Endothelial cell of umbilical vein (primary cell): ENCODE results near the gene PTPRD. TPM values are rescaled to one million over a fixed set of nuclear protein-coding genes. Genes with fewer than 3 reads are reported as not detected.

Experiments used
- BruUV-seq: library from RNA; stranded (reverse); fragments of 400-500 nt; replicated peaks from 2 replicates; lab custom pipeline; 2021; lab: Mats Ljungman, UMichigan
- CTCF ChIA-PET: fragments of 300-600, 350-600 bp; sonication (Branson Sonifier 250); formaldehyde crosslinking; loops from one replicate; lab custom pipeline; 2021; ENCODE audit warnings: antibody characterized with exemption, inconsistent platforms; lab: Charles Lee
- POLR2A ChIA-PET: fragments of 300-600, 350-600 bp; sonication (Branson Sonifier 250); formaldehyde crosslinking; loops from one replicate; lab custom pipeline; 2021; ENCODE audit warnings: antibody characterized with exemption, inconsistent platforms; lab: Charles Lee
- DNase-seq: peaks from one replicate; pipeline ENCODE4 v3.0.0-alpha.2; 2011; ENCODE audit warnings: low read depth, low spot score
- FAIRE-seq: peaks from 2 replicates; lab custom pipeline; 2011; peaks lifted over from hg19 to GRCh38; lab: Jason Lieb, UNC
- H2AFZ ChIP-seq: 2 replicates; pipeline ENCODE4 v1.6.0; 2012; ENCODE audit warnings: low read depth, low read length, control low read depth, inconsistent platforms
- H3K27ac ChIP-seq: 2 replicates; pipeline ENCODE4 v1.5.1; 2011; ENCODE audit warnings: low read depth, mild to moderate bottlenecking, control low read depth, low read length, moderate library complexity; ENCODE audit not compliant: insufficient read depth
- H3K27me3 ChIP-seq, 2 experiments: 2 replicates each; pipeline versions ENCODE4 v1.6.0 to v1.6.1; 2011; ENCODE audit warnings: low read length in 2 of 2, mixed read lengths in 1 of 2; ENCODE audit not compliant: control insufficient read depth in 2 of 2, insufficient read depth in 2 of 2
- H3K36me3 ChIP-seq, 2 experiments: 2 replicates in 1 of 2; 3 replicates in 1 of 2; pipeline ENCODE4 v1.5.1; 2011; ENCODE audit warnings: low read length in 2 of 2, mild to moderate bottlenecking in 1 of 2, moderate library complexity in 1 of 2; ENCODE audit not compliant: control insufficient read depth in 2 of 2, insufficient read depth in 2 of 2; ENCODE audit errors: extremely low read depth in 1 of 2
- H3K4me1 ChIP-seq: 3 replicates; pipeline ENCODE4 v1.5.1; 2011; ENCODE audit warnings: mild to moderate bottlenecking, low read length; ENCODE audit not compliant: control insufficient read depth, insufficient read depth; ENCODE audit errors: extremely low read depth
- H3K4me2 ChIP-seq: 2 replicates; pipeline ENCODE4 v1.6.1; 2011; ENCODE audit warnings: low read length, control low read depth, mixed read lengths; ENCODE audit not compliant: insufficient read depth
- H3K4me3 ChIP-seq, 3 experiments: fragments of 200-600 bp in 1 of 3; sonication (generic), shearing (Covaris generic) in 1 of 3; replicated peaks in 1 of 3; 2 replicates each; pipeline ENCODE4 v1.5.1; 2011 to 2016; ENCODE audit warnings: control low read depth in 3 of 3, low read length in 3 of 3, mild to moderate bottlenecking in 2 of 3, inconsistent platforms in 1 of 3, low read depth in 1 of 3, moderate library complexity in 1 of 3; ENCODE audit not compliant: insufficient read depth in 1 of 3
- H3K79me2 ChIP-seq: 2 replicates; pipeline ENCODE4 v1.6.0; 2012; ENCODE audit warnings: low read length, inconsistent platforms; ENCODE audit not compliant: control insufficient read depth, insufficient read depth
- H3K9ac ChIP-seq: replicated peaks from 2 replicates; pipeline ENCODE3; 2011; ENCODE audit warnings: low read length, control low read depth; ENCODE audit not compliant: insufficient read depth; ENCODE audit errors: extremely low read depth
- H3K9me1 ChIP-seq: replicated peaks from 3 replicates; pipeline ENCODE4 v1.6.0; 2011; ENCODE audit warnings: mild to moderate bottlenecking, low read length; ENCODE audit not compliant: control insufficient read depth, insufficient read depth; ENCODE audit errors: extremely low read depth
- H3K9me3 ChIP-seq: replicated peaks from 2 replicates; pipeline ENCODE4 v1.5.1; 2012; ENCODE audit warnings: low read length, inconsistent platforms; ENCODE audit not compliant: control insufficient read depth, insufficient read depth
- H4K20me1 ChIP-seq: replicated peaks from 2 replicates; pipeline ENCODE3; 2011; ENCODE audit warnings: mild to moderate bottlenecking, low read length; ENCODE audit not compliant: control insufficient read depth, insufficient read depth; ENCODE audit errors: extremely low read depth
- EZH2 ChIP-seq: IDR thresholded peaks from 2 replicates; pipeline ENCODE4 v1.6.1; 2012; ENCODE audit warnings: borderline replicate concordance, low read depth, mild to moderate bottlenecking, moderate library complexity, low read length, inconsistent platforms; ENCODE audit not compliant: severe bottlenecking
- FOS ChIP-seq: IDR thresholded peaks from 2 replicates; pipeline ENCODE4 v1.6.1; 2011; ENCODE audit warnings: mild to moderate bottlenecking, low read length, moderate library complexity, borderline replicate concordance; ENCODE audit not compliant: insufficient read depth
- GATA2 ChIP-seq: IDR thresholded peaks from 2 replicates; pipeline ENCODE4 v1.7.0; 2011; ENCODE audit warnings: low read depth, mild to moderate bottlenecking, moderate library complexity, mixed read lengths, low read length; ENCODE audit not compliant: insufficient read length, insufficient read depth
- JUN ChIP-seq: IDR thresholded peaks from 2 replicates; pipeline ENCODE4 v1.6.1; 2011; ENCODE audit warnings: borderline replicate concordance, low read depth; ENCODE audit not compliant: insufficient read length, insufficient read depth
- MYC ChIP-seq: IDR thresholded peaks from one replicate; pipeline ENCODE4 v1.6.1; 2011; ENCODE audit warnings: mild to moderate bottlenecking, low read depth, low read length
- POLR2A ChIP-seq: IDR thresholded peaks from 2 replicates; pipeline ENCODE4 v1.6.1; 2012; ENCODE audit warnings: low read depth, mild to moderate bottlenecking, control low read depth, low read length
- POLR2AphosphoS5 ChIP-seq: IDR thresholded peaks from 2 replicates; pipeline ENCODE4 v1.6.1; 2012; ENCODE audit warnings: low read depth, mild to moderate bottlenecking, control low read depth, low read length, moderate library complexity; ENCODE audit not compliant: insufficient read depth
- dilution Hi-C: fragments of 300-500 bp; cut with MboI; formaldehyde crosslinking; loops from one replicate; pipeline ENCODE4 v1.15.0; 2019; ENCODE audit warnings: low sequenced_read_pairs; ENCODE audit not compliant: extremely low pct_ligation_motif_present
- intact Hi-C: fragments of 100-400 bp; cut with micrococcal nuclease; formaldehyde crosslinking; loops from one replicate; pipeline ENCODE4 v1.10.0; 2022
- polyA plus RNA-seq, 4 experiments: library from polyadenylated mRNA; depleted of rRNA in 3 of 4; stranded (reverse) in 3 of 4; unstranded in 1 of 4; fragments of >200 nt; gene quantifications; 2 replicates each; pipeline versions ENCODE4 v1.2.1 to v1.2.3, GENCODE V29; 2011 to 2012; ENCODE audit warnings: missing spikeins in 1 of 4
- total RNA-seq: library from RNA; stranded (reverse); gene quantifications from 2 replicates; pipeline ENCODE4 v1.2.3, GENCODE V29; 2021
- TF ChIP-seq, protein P1 (sequence below), 2 donors: IDR thresholded peaks; 1 replicate in 1 of 2; 2 replicates in 1 of 2; pipeline ENCODE4 v1.5.1; 2011; ENCODE audit warnings: low read length in 2 of 2, mild to moderate bottlenecking in 2 of 2, moderate library complexity in 2 of 2, control low read depth in 1 of 2, inconsistent platforms in 1 of 2, low read depth in 1 of 2; ENCODE audit not compliant: insufficient read depth in 1 of 2; ENCODE audit errors: extremely low read depth in 1 of 2
- TF ChIP-seq, protein P2 (sequence below): IDR thresholded peaks from 2 replicates; pipeline ENCODE4 v1.6.1; 2011; ENCODE audit not compliant: insufficient read depth, insufficient read length

PTPRD gene
- total and polyA plus RNA-seq, 2 donors (not counting 3 experiments of a cell fraction or from before 2014, with no cell fraction given), result 5.5 to 5.7 TPM

DNA sequence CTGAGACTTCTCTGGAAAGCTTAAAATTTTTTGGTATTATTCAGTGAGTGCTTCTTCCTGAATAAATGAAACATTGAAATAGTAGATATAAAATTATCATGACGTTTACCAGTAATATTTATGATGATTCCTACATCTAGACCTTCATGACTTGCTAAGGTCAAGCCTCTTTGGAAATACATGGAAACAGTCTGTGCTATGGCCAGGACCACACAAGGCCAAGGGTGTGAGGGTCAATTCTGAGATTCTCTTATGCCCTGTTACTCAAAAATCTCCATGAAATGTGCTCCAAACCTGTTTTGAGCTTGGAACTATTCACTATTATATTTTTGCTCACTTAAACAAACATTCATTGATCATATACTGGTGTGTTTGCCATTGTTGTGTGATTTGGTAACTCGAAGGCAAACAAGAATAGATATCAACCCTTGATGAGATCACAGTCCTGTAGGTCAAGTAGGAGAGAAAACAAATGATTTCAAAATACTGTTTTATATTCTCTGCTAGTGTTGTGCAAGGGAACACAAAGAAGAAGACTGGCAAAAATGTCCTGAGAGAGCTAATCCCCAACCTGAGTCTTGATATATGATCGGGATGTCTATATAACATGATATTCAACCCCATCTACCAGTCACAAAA lies 1558.3 kb downstream of the PTPRD start:
- Histone ChIP-seq H2AFZ (no peak overlapping the region), H3K36me3 (no peaks in the 10 kb centered on the region), H3K9me3 (no peaks in the 10 kb centered on the region), H3K79me2 (no peaks in the 10 kb centered on the region), H3K4me3 (no peak overlapping the region), H3K9ac (no peak overlapping the region), H3K9me1 (no peaks in the 10 kb centered on the region), H3K4me1 (no peaks in the 10 kb centered on the region), H3K27ac (no peak overlapping the region), H3K4me2 (no peak overlapping the region), H3K27me3 (no peaks in the 10 kb centered on the region), H4K20me1 (no peaks in the 10 kb centered on the region)
- DNase-seq, result no peak
- dilution Hi-C loops, result no loop called here
- ChIA-PET POLR2A (no interaction called here), CTCF (no interaction called here)
- no peak for FAIRE-seq
- BruUV-seq, result no TSS peak
- TF ChIP-seq MYC (no peak), EZH2 (no peak), POLR2AphosphoS5 (no peak), GATA2 (no peak), POLR2A (no peak), FOS (no peak), JUN (no peak)
- TF ChIP-seq, protein P1, sequence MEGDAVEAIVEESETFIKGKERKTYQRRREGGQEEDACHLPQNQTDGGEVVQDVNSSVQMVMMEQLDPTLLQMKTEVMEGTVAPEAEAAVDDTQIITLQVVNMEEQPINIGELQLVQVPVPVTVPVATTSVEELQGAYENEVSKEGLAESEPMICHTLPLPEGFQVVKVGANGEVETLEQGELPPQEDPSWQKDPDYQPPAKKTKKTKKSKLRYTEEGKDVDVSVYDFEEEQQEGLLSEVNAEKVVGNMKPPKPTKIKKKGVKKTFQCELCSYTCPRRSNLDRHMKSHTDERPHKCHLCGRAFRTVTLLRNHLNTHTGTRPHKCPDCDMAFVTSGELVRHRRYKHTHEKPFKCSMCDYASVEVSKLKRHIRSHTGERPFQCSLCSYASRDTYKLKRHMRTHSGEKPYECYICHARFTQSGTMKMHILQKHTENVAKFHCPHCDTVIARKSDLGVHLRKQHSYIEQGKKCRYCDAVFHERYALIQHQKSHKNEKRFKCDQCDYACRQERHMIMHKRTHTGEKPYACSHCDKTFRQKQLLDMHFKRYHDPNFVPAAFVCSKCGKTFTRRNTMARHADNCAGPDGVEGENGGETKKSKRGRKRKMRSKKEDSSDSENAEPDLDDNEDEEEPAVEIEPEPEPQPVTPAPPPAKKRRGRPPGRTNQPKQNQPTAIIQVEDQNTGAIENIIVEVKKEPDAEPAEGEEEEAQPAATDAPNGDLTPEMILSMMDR (IDR thresholded peaks at IDR 0.05; ENCODE audit: extremely low read depth in 1 of 2, insufficient read depth in 1 of 2, low read depth in 1 of 2, low read length in 2 of 2), result no peak
- TF ChIP-seq, protein P2, sequence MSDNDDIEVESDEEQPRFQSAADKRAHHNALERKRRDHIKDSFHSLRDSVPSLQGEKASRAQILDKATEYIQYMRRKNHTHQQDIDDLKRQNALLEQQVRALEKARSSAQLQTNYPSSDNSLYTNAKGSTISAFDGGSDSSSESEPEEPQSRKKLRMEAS, result no peak
- intact Hi-C loops, result no loop called here
